Chondrocyte (in vitro differentiated cells): ENCODE data around the gene ZCCHC7. TPM values are rescaled to one million over a fixed set of nuclear protein-coding genes. Genes with fewer than 3 reads are reported as not detected.
"Not testable (repeated sequence)": the region's sequence is repeated elsewhere in the genome, so short reads cannot be mapped to it uniquely, and the experiment has no call there.

ENCODE experiments used
- DNase-seq: peaks from one replicate; pipeline ENCODE4 v3.0.0; 2021; ENCODE audit warnings: mixed read lengths, low spot score
- H3K27ac Mint-ChIP-seq: one replicate; pipeline ENCODE4 v1.8.0; 2021; ENCODE audit warnings: mild to moderate bottlenecking, moderate library complexity, mixed read lengths; ENCODE audit not compliant: unreplicated experiment
- H3K27me3 Mint-ChIP-seq: 2 replicates; pipeline ENCODE4 v1.8.0; 2021; ENCODE audit warnings: low read depth, mixed read lengths
- H3K36me3 Mint-ChIP-seq: 2 replicates; pipeline ENCODE4 v1.8.0; 2021; ENCODE audit warnings: low read depth, mixed read lengths
- H3K4me1 Mint-ChIP-seq: 2 replicates; pipeline ENCODE4 v1.8.0; 2021; ENCODE audit warnings: low read depth, mild to moderate bottlenecking, mixed read lengths
- H3K4me3 Mint-ChIP-seq: one replicate; pipeline ENCODE4 v1.8.0; 2021; ENCODE audit warnings: mild to moderate bottlenecking, moderate library complexity, mixed read lengths; ENCODE audit not compliant: unreplicated experiment
- H3K9me3 Mint-ChIP-seq: 2 replicates; pipeline ENCODE4 v1.8.0; 2021; ENCODE audit warnings: low read depth, mixed read lengths
- total RNA-seq: library from RNA; stranded (reverse); gene quantifications from 3 replicates; pipeline ENCODE4 v1.2.1, GENCODE V29; 2021
- TF ChIP-seq, protein P1 (sequence below): fragments of 200-600 bp; sonication (generic); IDR thresholded peaks from 2 replicates; pipeline ENCODE4 v1.5.0; 2021; ENCODE audit warnings: antibody characterized with exemption, mild to moderate bottlenecking, moderate library complexity

ZCCHC7 gene
- total RNA-seq, 1 donor from 2014 or later, result 22.5 TPM

GRCh38 chr9:37301042-37301853 lies 180.9 kb downstream of the ZCCHC7 start:
- Mint-ChIP-seq H3K9me3 (no peaks in the 10 kb centered on the region), H3K27ac (peak overlapping the region; percentile 88), H3K4me3 (no peak overlapping the region), H3K27me3 (no peaks in the 10 kb centered on the region), H3K36me3 (peaks cover 3% of the 10 kb centered on the region), H3K4me1 (peaks cover 24% of the 10 kb centered on the region)
- DNase-seq, result no peak
- TF ChIP-seq, protein P1, sequence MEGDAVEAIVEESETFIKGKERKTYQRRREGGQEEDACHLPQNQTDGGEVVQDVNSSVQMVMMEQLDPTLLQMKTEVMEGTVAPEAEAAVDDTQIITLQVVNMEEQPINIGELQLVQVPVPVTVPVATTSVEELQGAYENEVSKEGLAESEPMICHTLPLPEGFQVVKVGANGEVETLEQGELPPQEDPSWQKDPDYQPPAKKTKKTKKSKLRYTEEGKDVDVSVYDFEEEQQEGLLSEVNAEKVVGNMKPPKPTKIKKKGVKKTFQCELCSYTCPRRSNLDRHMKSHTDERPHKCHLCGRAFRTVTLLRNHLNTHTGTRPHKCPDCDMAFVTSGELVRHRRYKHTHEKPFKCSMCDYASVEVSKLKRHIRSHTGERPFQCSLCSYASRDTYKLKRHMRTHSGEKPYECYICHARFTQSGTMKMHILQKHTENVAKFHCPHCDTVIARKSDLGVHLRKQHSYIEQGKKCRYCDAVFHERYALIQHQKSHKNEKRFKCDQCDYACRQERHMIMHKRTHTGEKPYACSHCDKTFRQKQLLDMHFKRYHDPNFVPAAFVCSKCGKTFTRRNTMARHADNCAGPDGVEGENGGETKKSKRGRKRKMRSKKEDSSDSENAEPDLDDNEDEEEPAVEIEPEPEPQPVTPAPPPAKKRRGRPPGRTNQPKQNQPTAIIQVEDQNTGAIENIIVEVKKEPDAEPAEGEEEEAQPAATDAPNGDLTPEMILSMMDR, result no peak

DNA sequence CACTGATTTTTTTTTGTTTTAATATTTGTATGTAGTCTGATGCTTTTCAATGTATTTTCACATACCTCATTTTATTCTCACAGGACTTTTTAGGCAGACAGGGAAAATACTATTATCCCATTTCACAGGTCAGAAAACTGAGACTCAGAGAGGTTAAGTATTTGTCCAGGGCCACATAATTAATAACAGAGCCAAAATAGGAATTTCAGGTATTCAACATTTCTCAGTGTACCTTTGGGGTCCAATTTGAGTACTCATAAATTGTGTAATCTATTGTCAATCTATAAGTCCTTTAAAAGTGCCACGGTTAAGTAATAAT lies 181.4 kb downstream of the ZCCHC7 start:
- Mint-ChIP-seq H3K36me3 (peaks cover 3% of the 10 kb centered on the region), H3K27me3 (no peaks in the 10 kb centered on the region), H3K27ac (no peak overlapping the region), H3K4me1 (peaks cover 24% of the 10 kb centered on the region), H3K9me3 (no peaks in the 10 kb centered on the region), H3K4me3 (no peak overlapping the region)
- TF ChIP-seq, protein P1, result no peak
- no peak for DNase-seq

DNA sequence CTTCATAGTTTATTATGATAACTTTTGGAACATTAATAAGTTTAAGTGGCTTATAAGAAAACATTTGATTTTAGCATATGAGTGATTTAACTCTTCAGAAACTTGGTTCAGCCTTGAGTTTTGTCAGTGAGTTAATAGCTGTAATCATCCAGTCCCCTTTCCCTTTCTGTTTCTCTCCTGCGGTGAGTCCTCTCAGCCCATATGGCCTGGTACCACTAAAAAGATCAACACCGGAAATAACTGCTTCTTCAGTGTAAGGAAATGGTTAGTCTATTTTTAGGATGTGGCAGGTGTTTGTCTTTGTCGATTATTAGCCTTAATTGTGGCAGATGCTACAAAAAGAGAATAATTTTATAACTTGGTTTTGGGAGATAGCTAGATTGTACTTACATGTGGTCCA lies 181.9 kb downstream of the ZCCHC7 start:
- no peak overlapping the region for H3K27ac Mint-ChIP-seq
- peaks cover 24% of the 10 kb centered on the region for H3K4me1 Mint-ChIP-seq
- H3K36me3 Mint-ChIP-seq, result peaks cover 3% of the 10 kb centered on the region
- H3K27me3 Mint-ChIP-seq, result no peaks in the 10 kb centered on the region
- TF ChIP-seq, protein P1, result no peak
- H3K9me3 Mint-ChIP-seq, result no peaks in the 10 kb centered on the region
- H3K4me3 Mint-ChIP-seq, result no peak overlapping the region
- no peak for DNase-seq

DNA sequence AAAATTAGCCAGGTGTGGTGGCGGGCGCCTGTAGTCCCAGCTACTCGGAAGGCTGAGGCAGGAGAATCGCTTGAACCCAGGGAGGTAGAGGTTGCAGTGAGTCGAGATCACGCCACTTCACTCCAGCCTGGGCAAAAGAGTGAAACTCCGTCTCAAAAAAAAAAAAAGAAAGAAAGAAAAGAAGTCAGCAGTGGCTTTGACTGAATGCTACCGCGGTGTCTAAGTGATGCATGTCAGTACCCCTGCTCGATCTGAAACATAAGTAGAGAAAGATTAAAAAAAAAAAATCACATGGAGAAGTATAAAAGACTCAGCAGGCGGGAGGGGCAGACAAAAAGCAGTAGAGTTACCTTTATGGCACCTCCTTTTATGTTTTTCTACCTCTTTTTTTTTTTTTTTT lies 182.9 kb downstream of the ZCCHC7 start:
- H3K4me1 Mint-ChIP-seq, result peaks cover 24% of the 10 kb centered on the region
- not testable (repeated sequence) for H3K27ac Mint-ChIP-seq, DNase-seq, H3K36me3 Mint-ChIP-seq, H3K4me3 Mint-ChIP-seq, H3K27me3 Mint-ChIP-seq, H3K9me3 Mint-ChIP-seq

GRCh38 chr9:37309136-37309535 lies 188.8 kb downstream of the ZCCHC7 start:
- Mint-ChIP-seq H3K27me3 (no peaks in the 10 kb centered on the region), H3K4me1 (peaks cover 6% of the 10 kb centered on the region), H3K36me3 (peaks cover 7% of the 10 kb centered on the region), H3K9me3 (no peaks in the 10 kb centered on the region), H3K4me3 (no peak overlapping the region), H3K27ac (no peak overlapping the region)
- no peak for DNase-seq
- TF ChIP-seq, protein P1, result peak; percentile 59
